Cardiac septum (tissue), 1 donor: ENCODE measurements around the gene CCDC85C. TPM values are rescaled to one million over a fixed set of nuclear protein-coding genes. Genes with fewer than 3 reads are reported as not detected.
A peak's percentile ranks its signal among the peaks of the same experiment; 100 is the strongest.

ENCODE experiments used
- DNase-seq: peaks from one replicate; pipeline ENCODE4 v3.0.0-alpha.2; 2020; ENCODE audit warnings: low spot score
- intact Hi-C: fragments of 100-400 bp; cut with DNase I; formaldehyde crosslinking; loops from one replicate; pipeline ENCODE4 v1.14.0; 2022
- total RNA-seq: library from RNA; stranded (reverse); fragmentation: NEBNext Ultra II Directional; extraction: Animal tissue kit (Norgen Biotek cat#: 25700); gene quantifications from one replicate; pipeline ENCODE4 v1.2.1, GENCODE V29; 2021
- donor health status: DM: no; HTN: no; CAD: no.

Gene CCDC85C
- total RNA-seq, 1 donor from 2014 or later = 21.4 TPM

GRCh38 chr14:99576761-99577705 is 27.0 kb downstream of the CCDC85C start:
- no peak for DNase-seq
- intact Hi-C loops = no loop called here

- intact Hi-C loops = no loop called here
- DNase-seq = no peak
These were observed 27.7 kb downstream of the CCDC85C start for GRCh38 chr14:99576304-99576703.

GRCh38 chr14:99575043-99576023 is 28.7 kb downstream of the CCDC85C start:
- intact Hi-C loops = loop anchor here (2.0 kb wide), 1 partner anchor 27 kb away; no protein-coding TSS in a partner anchor
- peak; percentile 87 for DNase-seq

GRCh38 chr14:99574099-99574880 is 29.7 kb downstream of the CCDC85C start:
- intact Hi-C loops = loop anchor here (2.0 kb wide), 1 partner anchor 29 kb away; no protein-coding TSS in a partner anchor

GRCh38 chr14:99573436-99574098 is 30.4 kb downstream of the CCDC85C start:
- DNase-seq = no peak
- intact Hi-C loops = loop anchor here (2.0 kb wide), 1 partner anchor 29 kb away; no protein-coding TSS in a partner anchor

More at GRCh38 chr14:99574099-99574880, 29.7 kb downstream of the CCDC85C start:
- DNase-seq = peak; percentile 84

- intact Hi-C loops = no loop called here
- DNase-seq = no peak
These were observed 31.0 kb downstream of the CCDC85C start for GRCh38 chr14:99573000-99573330.

- intact Hi-C loops = no loop called here
- no peak for DNase-seq
These were observed 31.6 kb downstream of the CCDC85C start for GRCh38 chr14:99572173-99572999.

- intact Hi-C loops = no loop called here
- DNase-seq = no peak
These were observed 32.6 kb downstream of the CCDC85C start for GRCh38 chr14:99571303-99571986.

GRCh38 chr14:99570544-99571302 is 33.3 kb downstream of the CCDC85C start:
- no peak for DNase-seq
- intact Hi-C loops = no loop called here

GRCh38 chr14:99569725-99570543 is 34.1 kb downstream of the CCDC85C start:
- intact Hi-C loops = no loop called here

GRCh38 chr14:99568567-99569560 is 35.1 kb downstream of the CCDC85C start:
- intact Hi-C loops = no loop called here
- DNase-seq = no peak

More at GRCh38 chr14:99569725-99570543, 34.1 kb downstream of the CCDC85C start:
- DNase-seq = no peak

GRCh38 chr14:99566390-99567354 is 37.3 kb downstream of the CCDC85C start:
- DNase-seq = no peak
- intact Hi-C loops = no loop called here

GRCh38 chr14:99566009-99566389 is 38.0 kb downstream of the CCDC85C start:
- DNase-seq = no peak
- intact Hi-C loops = no loop called here
